AG09309 (cell line): ENCODE measurements around the gene HAGH.

Experiments
- DNase-seq: peaks from one replicate; pipeline ENCODE4 v3.0.0-alpha.2; 2010; ENCODE audit warnings: low read depth
- H3K4me3 ChIP-seq: 2 replicates; pipeline ENCODE4 v1.5.1; 2011; ENCODE audit warnings: mild to moderate bottlenecking, low read depth, low read length, moderate library complexity; ENCODE audit not compliant: control insufficient read depth
- CTCF ChIP-seq: IDR thresholded peaks from 2 replicates; pipeline ENCODE4 v1.5.1; 2011; ENCODE audit warnings: mild to moderate bottlenecking, low read depth, low read length, inconsistent platforms; ENCODE audit not compliant: insufficient read depth, control insufficient read depth; ENCODE audit errors: missing control alignments

HAGH gene

GRCh38 chr16:1819611-1820010 lies 7.0 kb downstream of the HAGH start:
- no peak overlapping the region for H3K4me3 ChIP-seq
- no peak for TF ChIP-seq CTCF
- DNase-seq = no peak

GRCh38 chr16:1818873-1819525 lies 7.6 kb downstream of the HAGH start:
- no peak for TF ChIP-seq CTCF
- no peak overlapping the region for H3K4me3 ChIP-seq
- no peak for DNase-seq

- no peak for DNase-seq
- TF ChIP-seq CTCF = no peak
- no peak overlapping the region for H3K4me3 ChIP-seq
Observed at GRCh38 chr16:1818204-1818872, 8.3 kb downstream of the HAGH start.

- DNase-seq = no peak
- H3K4me3 ChIP-seq = no peak overlapping the region
- no peak for TF ChIP-seq CTCF
Observed at GRCh38 chr16:1817716-1818115, 8.9 kb downstream of the HAGH start.

- no peak overlapping the region for H3K4me3 ChIP-seq
- TF ChIP-seq CTCF = no peak
- DNase-seq = no peak
Observed at GRCh38 chr16:1817276-1817589, 9.4 kb downstream of the HAGH start.

- no peak for TF ChIP-seq CTCF
- no peak for DNase-seq
- H3K4me3 ChIP-seq = no peak overlapping the region
Observed at GRCh38 chr16:1816396-1817275, 10.0 kb downstream of the HAGH start.
